Testis (tissue), 3 donors: ENCODE results near the gene REST. TPM values are rescaled to one million over a fixed set of nuclear protein-coding genes. Genes with fewer than 3 reads are reported as not detected.
"Not testable (repeated sequence)": the region's sequence is repeated elsewhere in the genome, so short reads cannot be mapped to it uniquely, and the experiment has no call there.

Experiments used
- DNase-seq: peaks from one replicate; pipeline ENCODE4 v3.0.0-alpha.2; 2019
- H3K27ac ChIP-seq, 2 donors: fragments of 200-600 bp; sonication (generic); one replicate each; pipeline ENCODE4 v1.5.1; 2019
- H3K27me3 ChIP-seq: fragments of 200-600 bp; sonication (generic); one replicate; pipeline ENCODE4 v1.5.1; 2019
- H3K36me3 ChIP-seq: fragments of 200-600 bp; sonication (generic); one replicate; pipeline ENCODE4 v1.5.1; 2017; ENCODE audit warnings: low read depth; ENCODE audit errors: missing control alignments
- H3K4me1 ChIP-seq: fragments of 200-600 bp; sonication (generic); one replicate; pipeline ENCODE4 v1.5.1; 2019
- H3K4me3 ChIP-seq, 2 donors: fragments of 200-600 bp; sonication (generic); one replicate each; pipeline ENCODE4 v1.5.1; 2017 to 2019
- H3K9me3 ChIP-seq: fragments of 200-600 bp; sonication (generic); one replicate; pipeline ENCODE4 v1.5.1; 2017
- CTCF ChIP-seq, 3 experiments: fragments of 450-650 bp in 2 of 3; fragments of 200-600 bp in 1 of 3; sonication (generic) in 1 of 3; IDR thresholded peaks; one replicate each; pipeline ENCODE4 v1.5.1; 2016 to 2019; ENCODE audit warnings: antibody characterized with exemption in 3 of 3, mild to moderate bottlenecking in 2 of 3, moderate library complexity in 1 of 3
- POLR2A ChIP-seq: fragments of 450-650 bp; IDR thresholded peaks from one replicate; pipeline ENCODE4 v1.6.1; 2017; ENCODE audit warnings: antibody characterized with exemption, mild to moderate bottlenecking, moderate library complexity
- WGBS, 2 donors: methylation state at CpG; one replicate each; pipeline ENCODE4 v1.1.5; 2018; 5-methylcytosine and 5-hydroxymethylcytosine counted together
- intact Hi-C: fragments of 100-400 bp; cut with DNase I; formaldehyde crosslinking; loops from one replicate; pipeline ENCODE4 v1.15.1; 2023; ENCODE audit warnings: low total_unique reads
- polyA plus RNA-seq: library from polyadenylated mRNA; stranded (reverse); fragments of 350-450 nt; fragmentation: Illumina TruSeq; extraction: RNeasy Lipid Tissue Mini Kit (QIAGEN cat#74804); gene quantifications from one replicate; pipeline ENCODE4 v1.2.3, GENCODE V29; 2014; ENCODE audit warnings: low read depth, low replicate concordance; ENCODE audit not compliant: insufficient read depth
- total RNA-seq, 2 donors: library from RNA; depleted of rRNA; stranded (reverse); fragments of >200 nt; gene quantifications; one replicate each; pipeline ENCODE4 v1.2.3, GENCODE V29; 2016

REST gene
- total and polyA plus RNA-seq, 3 donors from 2014 or later = 10.7 to 58.2 (median 50.2) TPM

GRCh38 chr4:56876264-56876663, 31.4 kb upstream of the REST start:
- intact Hi-C loops = no loop called here
- no peak for DNase-seq
- no peaks in the 10 kb centered on the region for H3K9me3 ChIP-seq
- H3K4me1 ChIP-seq = no peaks in the 10 kb centered on the region
- H3K4me3 ChIP-seq = no peak overlapping the region
- no peak overlapping the region for H3K27ac ChIP-seq
- H3K36me3 ChIP-seq = no peaks in the 10 kb centered on the region
- H3K27me3 ChIP-seq = no peaks in the 10 kb centered on the region
- 86 to 89% methylated on average over 4 of the region's 4 CpGs for WGBS, 2 donors
- TF ChIP-seq POLR2A (no peak), CTCF (IDR thresholded peaks at IDR 0.05) (no peak)

GRCh38 chr4:56879996-56880395, 27.7 kb upstream of the REST start:
- Histone ChIP-seq H3K9me3 (no peaks in the 10 kb centered on the region), H3K27ac (no peak overlapping the region), H3K4me1 (no peaks in the 10 kb centered on the region), H3K36me3 (no peaks in the 10 kb centered on the region), H3K27me3 (no peaks in the 10 kb centered on the region), H3K4me3 (no peak overlapping the region)
- intact Hi-C loops = no loop called here
- no peak for TF ChIP-seq CTCF (IDR thresholded peaks at IDR 0.05)
- no peak for TF ChIP-seq POLR2A
- 81 to 84% methylated on average over 3 of the region's 3 CpGs for WGBS, 2 donors
- DNase-seq = no peak

- no peak for DNase-seq
- Histone ChIP-seq H3K4me1 (no peaks in the 10 kb centered on the region), H3K9me3 (no peaks in the 10 kb centered on the region), H3K27me3 (no peaks in the 10 kb centered on the region), H3K27ac (no peak overlapping the region), H3K36me3 (no peaks in the 10 kb centered on the region), H3K4me3 (no peak overlapping the region)
- intact Hi-C loops = no loop called here
- TF ChIP-seq CTCF (IDR thresholded peaks at IDR 0.05) (no peak), POLR2A (no peak)
- 84 to 90% methylated on average over 5 of the region's 5 CpGs for WGBS, 2 donors
These were observed 27.1 kb upstream of the REST start for GRCh38 chr4:56880572-56880971.

- H3K36me3 ChIP-seq, H3K27ac ChIP-seq, intact Hi-C loops, H3K9me3 ChIP-seq, DNase-seq, H3K27me3 ChIP-seq, H3K4me1 ChIP-seq, H3K4me3 ChIP-seq: not testable (repeated sequence)
- WGBS, 2 donors = 67 to 76% methylated on average over 3 of the region's 3 CpGs
These were observed 23.2 kb upstream of the REST start for GRCh38 chr4:56884511-56884910.

- Histone ChIP-seq H3K27ac (no peak overlapping the region), H3K9me3 (no peaks in the 10 kb centered on the region), H3K4me3 (no peak overlapping the region), H3K36me3 (no peaks in the 10 kb centered on the region), H3K4me1 (no peaks in the 10 kb centered on the region), H3K27me3 (no peaks in the 10 kb centered on the region)
- intact Hi-C loops = no loop called here
- TF ChIP-seq CTCF (IDR thresholded peaks at IDR 0.05) = no peak
- TF ChIP-seq POLR2A = no peak
- 81 to 100% methylated on average over 1 of the region's 1 CpG for WGBS, 2 donors
- DNase-seq = no peak
These were observed 15.0 kb upstream of the REST start for GRCh38 chr4:56892691-56893090.

GRCh38 chr4:56897842-56898241, 9.9 kb upstream of the REST start:
- H3K4me3 ChIP-seq, intact Hi-C loops, DNase-seq, H3K9me3 ChIP-seq, H3K27me3 ChIP-seq, H3K27ac ChIP-seq, H3K36me3 ChIP-seq, H3K4me1 ChIP-seq: not testable (repeated sequence)
- 84 to 90% methylated on average over 17 of the region's 17 CpGs for WGBS, 2 donors

GRCh38 chr4:56900186-56900585, 7.5 kb upstream of the REST start:
- H3K36me3 ChIP-seq, H3K4me1 ChIP-seq, DNase-seq, H3K9me3 ChIP-seq, H3K4me3 ChIP-seq, H3K27ac ChIP-seq, intact Hi-C loops, H3K27me3 ChIP-seq: not testable (repeated sequence)
- WGBS, 2 donors = 88 to 95% methylated on average over 5 of the region's 5 CpGs
